NT2/D1 (cell line): ENCODE data around the gene ACACA.

ENCODE experiments used
- SUZ12 ChIP-seq: IDR thresholded peaks from 2 replicates; pipeline ENCODE4 v1.6.1; 2011; ENCODE audit not compliant: insufficient read length, insufficient read depth; ENCODE audit errors: extremely low read depth
- YY1 ChIP-seq: IDR thresholded peaks from 2 replicates; pipeline ENCODE4 v1.6.1; 2011; ENCODE audit not compliant: insufficient read length, insufficient read depth

GRCh38 chr17:37039269-37039668 lies 367.4 kb downstream of the ACACA start:
- TF ChIP-seq YY1 (no peak), SUZ12 (no peak)
